ENCODE results near the gene SLC39A11. TPM values are rescaled to one million over a fixed set of nuclear protein-coding genes. Genes with fewer than 3 reads are reported as not detected.
A peak's percentile ranks its signal among the peaks of the same experiment; 100 is the strongest.
"Not testable (repeated sequence)": the region's sequence is repeated elsewhere in the genome, so short reads cannot be mapped to it uniquely, and the experiment has no call there.

The SLC39A11 gene
- total RNA-seq, 1 experiment from 2014 or later: 56.1 TPM

DNA sequence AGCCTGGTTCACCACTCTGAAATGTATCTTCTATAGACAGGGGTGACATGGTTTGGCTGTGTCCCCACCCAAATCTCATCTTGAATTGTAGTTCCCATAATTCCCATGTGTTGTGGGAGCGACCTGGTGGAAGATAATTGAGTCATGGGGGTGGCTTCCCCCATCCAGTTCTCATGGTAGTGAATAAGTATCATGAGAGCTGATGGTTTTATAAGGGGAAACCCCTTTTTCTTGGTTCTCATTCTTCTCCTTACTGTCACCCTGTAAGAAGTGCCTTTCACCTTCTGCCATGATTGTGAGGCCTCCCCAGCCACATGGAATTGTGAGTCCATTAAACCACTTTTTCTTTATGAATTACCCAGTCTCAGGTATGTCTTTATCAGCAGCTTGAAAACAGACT, 319.3 kb downstream of the SLC39A11 start:
- H3K4me1 ChIP-seq (ENCODE audit: control insufficient read depth, insufficient read depth, low read length); in situ Hi-C loops (cut with HindIII; ENCODE audit: low pct_unique_long_range_greater_than_20kb, low sequenced_read_pairs); intact Hi-C loops (cut with micrococcal nuclease; ENCODE audit: unreplicated experiment); ATAC-seq; BruUV-seq (replicated peaks); H3K9me3 ChIP-seq (ENCODE audit: control insufficient read depth, insufficient read depth, low read depth, low read length); H3K36me3 ChIP-seq (ENCODE audit: control insufficient read depth, insufficient read depth, low read length); DNase-seq (ENCODE audit: low read depth, low spot score); POLR2A ChIA-PET; CTCF ChIA-PET; H3K27me3 ChIP-seq (ENCODE audit: control insufficient read depth, insufficient read depth, low read length); H3K27ac ChIP-seq (ENCODE audit: low read length); H3K4me3 ChIP-seq (ENCODE audit: low read depth in 2 of 2, low read length in 2 of 2): not testable (repeated sequence)

DNA sequence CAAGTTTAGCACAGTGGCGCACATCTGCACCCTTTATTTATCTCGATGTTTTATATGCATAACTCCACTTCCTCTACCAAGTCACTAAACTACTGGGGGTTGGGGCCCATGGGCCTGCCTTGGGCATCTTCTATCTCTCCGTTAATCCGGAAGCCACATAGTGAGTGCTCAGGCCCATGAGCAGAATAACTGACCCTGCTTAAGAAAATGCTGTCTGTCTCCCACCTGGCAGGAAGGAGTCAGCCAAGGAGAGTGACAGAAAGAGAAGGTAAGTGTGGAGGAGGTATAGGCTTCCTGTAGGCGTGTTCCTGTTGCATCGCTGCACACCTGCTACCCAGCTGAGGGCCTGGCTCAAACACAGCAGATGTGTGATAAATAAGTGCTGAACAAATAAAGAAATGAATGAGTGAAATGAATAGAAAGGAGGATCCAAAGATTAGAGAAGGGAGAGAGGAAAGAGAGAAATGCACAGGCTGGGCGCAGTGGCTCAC, 320.1 kb downstream of the SLC39A11 start:
- Histone ChIP-seq H3K27ac (ENCODE audit: low read length) (no peak overlapping the region), H3K4me3 (ENCODE audit: low read depth in 2 of 2, low read length in 2 of 2) (no peak overlapping the region), H3K36me3 (ENCODE audit: control insufficient read depth, insufficient read depth, low read length) (no peaks in the 10 kb centered on the region), H3K9me3 (ENCODE audit: control insufficient read depth, insufficient read depth, low read depth, low read length) (no peaks in the 10 kb centered on the region; the same call in 1 of the 2 replicates), H3K27me3 (ENCODE audit: control insufficient read depth, insufficient read depth, low read length) (no peaks in the 10 kb centered on the region), H3K4me1 (ENCODE audit: control insufficient read depth, insufficient read depth, low read length) (no peaks in the 10 kb centered on the region)
- BruUV-seq (replicated peaks): no TSS peak
- intact Hi-C loops (cut with micrococcal nuclease; ENCODE audit: unreplicated experiment) (no loop called here), in situ Hi-C loops (cut with HindIII; ENCODE audit: low pct_unique_long_range_greater_than_20kb, low sequenced_read_pairs) (no loop called here)
- POLR2A ChIA-PET: no interaction called here
- DNase-seq (ENCODE audit: low read depth, low spot score) (no peak), ATAC-seq (no peak)
- TF ChIP-seq POLR2AphosphoS5 (IDR thresholded peaks at IDR 0.05; ENCODE audit: low read depth, low read length): no peak
- TF ChIP-seq, protein P1, sequence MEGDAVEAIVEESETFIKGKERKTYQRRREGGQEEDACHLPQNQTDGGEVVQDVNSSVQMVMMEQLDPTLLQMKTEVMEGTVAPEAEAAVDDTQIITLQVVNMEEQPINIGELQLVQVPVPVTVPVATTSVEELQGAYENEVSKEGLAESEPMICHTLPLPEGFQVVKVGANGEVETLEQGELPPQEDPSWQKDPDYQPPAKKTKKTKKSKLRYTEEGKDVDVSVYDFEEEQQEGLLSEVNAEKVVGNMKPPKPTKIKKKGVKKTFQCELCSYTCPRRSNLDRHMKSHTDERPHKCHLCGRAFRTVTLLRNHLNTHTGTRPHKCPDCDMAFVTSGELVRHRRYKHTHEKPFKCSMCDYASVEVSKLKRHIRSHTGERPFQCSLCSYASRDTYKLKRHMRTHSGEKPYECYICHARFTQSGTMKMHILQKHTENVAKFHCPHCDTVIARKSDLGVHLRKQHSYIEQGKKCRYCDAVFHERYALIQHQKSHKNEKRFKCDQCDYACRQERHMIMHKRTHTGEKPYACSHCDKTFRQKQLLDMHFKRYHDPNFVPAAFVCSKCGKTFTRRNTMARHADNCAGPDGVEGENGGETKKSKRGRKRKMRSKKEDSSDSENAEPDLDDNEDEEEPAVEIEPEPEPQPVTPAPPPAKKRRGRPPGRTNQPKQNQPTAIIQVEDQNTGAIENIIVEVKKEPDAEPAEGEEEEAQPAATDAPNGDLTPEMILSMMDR (IDR thresholded peaks at IDR 0.05): no peak
- no peak for TF ChIP-seq TCF7L2 (IDR thresholded peaks at IDR 0.05; ENCODE audit: low read depth, low read length)
- TF ChIP-seq, protein P2, sequence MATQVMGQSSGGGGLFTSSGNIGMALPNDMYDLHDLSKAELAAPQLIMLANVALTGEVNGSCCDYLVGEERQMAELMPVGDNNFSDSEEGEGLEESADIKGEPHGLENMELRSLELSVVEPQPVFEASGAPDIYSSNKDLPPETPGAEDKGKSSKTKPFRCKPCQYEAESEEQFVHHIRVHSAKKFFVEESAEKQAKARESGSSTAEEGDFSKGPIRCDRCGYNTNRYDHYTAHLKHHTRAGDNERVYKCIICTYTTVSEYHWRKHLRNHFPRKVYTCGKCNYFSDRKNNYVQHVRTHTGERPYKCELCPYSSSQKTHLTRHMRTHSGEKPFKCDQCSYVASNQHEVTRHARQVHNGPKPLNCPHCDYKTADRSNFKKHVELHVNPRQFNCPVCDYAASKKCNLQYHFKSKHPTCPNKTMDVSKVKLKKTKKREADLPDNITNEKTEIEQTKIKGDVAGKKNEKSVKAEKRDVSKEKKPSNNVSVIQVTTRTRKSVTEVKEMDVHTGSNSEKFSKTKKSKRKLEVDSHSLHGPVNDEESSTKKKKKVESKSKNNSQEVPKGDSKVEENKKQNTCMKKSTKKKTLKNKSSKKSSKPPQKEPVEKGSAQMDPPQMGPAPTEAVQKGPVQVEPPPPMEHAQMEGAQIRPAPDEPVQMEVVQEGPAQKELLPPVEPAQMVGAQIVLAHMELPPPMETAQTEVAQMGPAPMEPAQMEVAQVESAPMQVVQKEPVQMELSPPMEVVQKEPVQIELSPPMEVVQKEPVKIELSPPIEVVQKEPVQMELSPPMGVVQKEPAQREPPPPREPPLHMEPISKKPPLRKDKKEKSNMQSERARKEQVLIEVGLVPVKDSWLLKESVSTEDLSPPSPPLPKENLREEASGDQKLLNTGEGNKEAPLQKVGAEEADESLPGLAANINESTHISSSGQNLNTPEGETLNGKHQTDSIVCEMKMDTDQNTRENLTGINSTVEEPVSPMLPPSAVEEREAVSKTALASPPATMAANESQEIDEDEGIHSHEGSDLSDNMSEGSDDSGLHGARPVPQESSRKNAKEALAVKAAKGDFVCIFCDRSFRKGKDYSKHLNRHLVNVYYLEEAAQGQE (IDR thresholded peaks at IDR 0.05; ENCODE audit: insufficient read depth in 1 of 2, low read depth in 2 of 2, low read length in 1 of 2): no peak
- no peak for TF ChIP-seq SIN3A (IDR thresholded peaks at IDR 0.05; ENCODE audit: borderline replicate concordance, insufficient read depth, low read depth, low read length)
- CTCF ChIA-PET: no interaction called here

DNA sequence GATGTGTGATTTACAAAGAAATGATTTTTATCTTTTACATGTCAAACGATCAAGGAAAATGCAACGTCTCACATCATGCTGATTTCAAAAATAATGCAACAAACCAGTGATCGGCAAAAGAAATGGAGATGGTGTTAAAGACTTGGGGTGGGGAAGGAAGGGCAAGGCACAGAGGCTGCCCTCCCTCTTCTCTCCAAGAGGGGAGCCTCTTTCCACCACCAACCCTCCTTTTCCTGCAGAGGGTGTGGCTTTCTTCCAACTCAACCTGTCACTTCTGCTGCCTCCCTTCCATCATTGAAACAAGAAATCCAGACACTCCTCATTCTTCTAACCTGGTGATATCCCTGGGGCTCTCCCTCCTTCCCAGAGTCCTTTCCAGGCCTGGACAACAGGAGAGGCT, 320.8 kb downstream of the SLC39A11 start:
- TF ChIP-seq, protein P1 (IDR thresholded peaks at IDR 0.05): no peak
- TF ChIP-seq, protein P2 (IDR thresholded peaks at IDR 0.05; ENCODE audit: insufficient read depth in 1 of 2, low read depth in 2 of 2, low read length in 1 of 2): no peak
- TF ChIP-seq POLR2AphosphoS5 (IDR thresholded peaks at IDR 0.05; ENCODE audit: low read depth, low read length) (no peak), SIN3A (IDR thresholded peaks at IDR 0.05; ENCODE audit: borderline replicate concordance, insufficient read depth, low read depth, low read length) (no peak), TCF7L2 (IDR thresholded peaks at IDR 0.05; ENCODE audit: low read depth, low read length) (no peak)
- H3K4me3 ChIP-seq (ENCODE audit: low read depth in 2 of 2, low read length in 2 of 2): no peak overlapping the region
- BruUV-seq (replicated peaks): no TSS peak
- no peaks in the 10 kb centered on the region for H3K4me1 ChIP-seq (ENCODE audit: control insufficient read depth, insufficient read depth, low read length)
- H3K9me3 ChIP-seq (ENCODE audit: control insufficient read depth, insufficient read depth, low read depth, low read length): no peaks in the 10 kb centered on the region; the same call in 1 of the 2 replicates
- H3K27me3 ChIP-seq (ENCODE audit: control insufficient read depth, insufficient read depth, low read length): no peaks in the 10 kb centered on the region
- in situ Hi-C loops (cut with HindIII; ENCODE audit: low pct_unique_long_range_greater_than_20kb, low sequenced_read_pairs): no loop called here
- DNase-seq (ENCODE audit: low read depth, low spot score): no peak
- intact Hi-C loops (cut with micrococcal nuclease; ENCODE audit: unreplicated experiment): no loop called here
- no peaks in the 10 kb centered on the region for H3K36me3 ChIP-seq (ENCODE audit: control insufficient read depth, insufficient read depth, low read length)
- peak; percentile 60 for ATAC-seq
- POLR2A ChIA-PET: no interaction called here
- H3K27ac ChIP-seq (ENCODE audit: low read length): no peak overlapping the region
- CTCF ChIA-PET: no interaction called here

All from Panc1 (cell line).